ENCODE data around the gene WNT16.

- TF ChIP-seq REST (IDR thresholded peaks at IDR 0.05; ENCODE audit: low read depth) (no peak), YY1 (IDR thresholded peaks at IDR 0.05; ENCODE audit: low read depth) (no peak), RAD21 (IDR thresholded peaks at IDR 0.05; ENCODE audit: low read depth) (no peak), TCF12 (IDR thresholded peaks at IDR 0.05; ENCODE audit: low read depth) (no peak), ZBTB7A (IDR thresholded peaks at IDR 0.05; ENCODE audit: low read depth) (no peak), EP300 (IDR thresholded peaks at IDR 0.05; ENCODE audit: borderline replicate concordance) (no peak), TAF1 (IDR thresholded peaks at IDR 0.05; ENCODE audit: low read depth) (no peak), MAX (IDR thresholded peaks at IDR 0.05) (no peak), CREB1 (IDR thresholded peaks at IDR 0.05; ENCODE audit: low read depth) (no peak), EGR1 (IDR thresholded peaks at IDR 0.05) (no peak), FOXM1 (IDR thresholded peaks at IDR 0.05; ENCODE audit: borderline replicate concordance, low read depth) (no peak), CEBPB (IDR thresholded peaks at IDR 0.05) (no peak)
Measured at GRCh38 chr7:121343302-121343701, 14.5 kb downstream of the WNT16 start.

All from Ishikawa (cell line).